RKO (cell line): ENCODE data around the gene LHCGR.
"Not testable (repeated sequence)": the region's sequence is repeated elsewhere in the genome, so short reads cannot be mapped to it uniquely, and the experiment has no call there.

Source experiments
- DNase-seq: peaks from one replicate; pipeline ENCODE4 v3.0.0-alpha.2; 2016; ENCODE audit warnings: low spot score

Gene LHCGR

DNA sequence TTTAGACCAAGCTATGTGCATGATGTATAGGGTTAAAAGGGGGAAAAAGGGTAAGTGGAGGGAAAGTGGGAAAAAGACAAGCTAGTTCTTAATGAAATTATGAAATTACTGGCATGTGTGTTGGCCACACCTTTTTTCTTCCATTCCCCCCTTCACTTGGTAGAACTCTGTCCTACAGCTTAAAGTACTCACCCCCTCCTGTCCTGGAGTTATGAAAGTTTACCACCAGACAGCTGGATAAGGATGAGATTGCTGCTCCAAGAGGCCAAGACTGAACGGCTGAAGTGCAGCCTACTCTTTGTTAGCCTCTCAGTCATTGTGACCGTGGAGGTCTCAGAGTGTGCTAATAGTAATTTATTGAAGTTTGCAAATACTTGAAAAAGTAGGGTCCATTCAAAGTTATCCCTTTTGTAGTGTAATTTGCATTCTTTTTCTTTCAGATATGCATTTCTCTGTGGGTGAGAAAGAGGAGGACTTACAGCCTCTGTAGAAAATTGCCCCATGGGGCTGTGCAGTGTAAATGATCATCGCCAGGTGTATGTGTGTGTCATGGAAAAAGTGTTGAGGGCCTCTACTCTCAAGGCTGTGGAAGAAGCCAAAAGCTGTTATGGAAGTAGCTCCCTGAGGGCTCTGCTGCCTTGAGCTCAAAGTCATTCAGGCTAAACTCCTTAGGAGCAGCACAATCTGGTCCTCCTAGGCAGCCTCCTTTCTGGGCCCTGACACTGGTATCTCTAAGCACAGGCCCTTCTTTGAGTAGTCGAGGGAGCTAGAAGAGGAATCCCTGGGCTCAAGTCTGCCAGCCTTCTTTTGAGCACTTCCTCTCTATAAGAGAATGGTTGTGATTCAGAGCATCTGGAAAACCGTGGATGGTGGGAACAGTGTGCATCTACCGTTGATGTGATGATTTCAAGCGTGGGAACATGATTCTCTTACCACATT is 46.2 kb downstream of the LHCGR start:
- no peak for DNase-seq

- no peak for DNase-seq
These were observed 48.1 kb downstream of the LHCGR start for GRCh38 chr2:48707466-48707865.

GRCh38 chr2:48703621-48704020 is 51.9 kb downstream of the LHCGR start:
- not testable (repeated sequence) for DNase-seq

- DNase-seq = no peak
These were observed 56.1 kb downstream of the LHCGR start for GRCh38 chr2:48699348-48699930.

- no peak for DNase-seq
These were observed 58.6 kb downstream of the LHCGR start for GRCh38 chr2:48696881-48697280.

DNA sequence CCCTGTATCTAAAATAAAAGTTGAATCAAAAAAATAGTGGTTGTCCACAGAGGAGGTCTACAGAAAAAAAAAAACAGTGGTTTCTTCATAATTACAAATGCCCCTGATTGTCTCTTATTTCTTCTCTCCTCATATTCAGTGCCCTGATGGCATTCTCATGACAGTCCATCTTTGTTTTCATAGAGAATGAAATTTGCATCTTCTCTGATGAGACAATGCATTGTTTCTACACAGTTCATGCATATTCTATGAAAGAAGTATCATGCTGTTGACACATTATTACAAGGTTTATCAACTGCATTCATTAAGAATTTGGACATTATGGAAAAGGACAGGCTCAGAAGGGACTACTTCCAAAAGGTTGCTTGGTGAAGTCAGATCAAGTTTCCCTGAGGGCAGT is 59.5 kb downstream of the LHCGR start:
- no peak for DNase-seq

DNA sequence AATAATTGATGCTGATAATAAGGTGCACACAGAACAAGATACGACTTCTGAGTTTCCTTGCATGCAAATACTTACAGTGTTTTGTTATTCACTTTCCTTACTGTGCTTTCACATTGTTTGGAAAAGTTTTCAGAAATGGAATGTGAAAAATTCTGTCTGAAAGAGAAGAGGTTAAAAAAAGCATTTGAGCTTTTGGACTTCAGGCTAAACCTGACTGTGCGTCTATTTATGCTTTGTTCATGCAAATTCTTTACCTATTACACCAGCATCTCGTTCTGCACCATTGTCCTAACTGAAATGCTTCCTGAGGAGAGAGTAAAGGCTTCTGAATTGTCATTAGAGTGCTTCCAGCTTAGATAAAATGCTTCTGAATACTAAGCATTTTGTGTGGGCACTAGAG is 61.4 kb downstream of the LHCGR start:
- no peak for DNase-seq

DNA sequence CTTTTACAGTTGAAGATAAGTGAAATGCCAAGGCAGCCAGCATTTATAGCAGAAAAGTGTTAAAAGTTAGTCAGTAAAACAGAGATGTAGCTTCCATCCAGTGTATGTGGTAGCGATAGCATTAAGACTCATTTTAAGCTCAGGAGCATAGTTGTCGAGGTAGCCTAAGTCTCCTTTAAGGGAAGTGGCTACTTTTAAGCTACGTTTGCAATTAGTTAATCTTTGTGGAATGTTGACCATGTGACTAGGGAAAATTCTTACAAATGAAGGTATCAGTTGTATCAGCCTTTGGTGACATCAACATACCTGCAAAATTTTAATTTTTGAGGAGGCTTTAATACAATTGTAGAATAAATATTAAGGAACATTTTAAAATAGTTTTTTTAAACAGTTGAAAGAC is 61.9 kb downstream of the LHCGR start:
- DNase-seq = no peak

DNA sequence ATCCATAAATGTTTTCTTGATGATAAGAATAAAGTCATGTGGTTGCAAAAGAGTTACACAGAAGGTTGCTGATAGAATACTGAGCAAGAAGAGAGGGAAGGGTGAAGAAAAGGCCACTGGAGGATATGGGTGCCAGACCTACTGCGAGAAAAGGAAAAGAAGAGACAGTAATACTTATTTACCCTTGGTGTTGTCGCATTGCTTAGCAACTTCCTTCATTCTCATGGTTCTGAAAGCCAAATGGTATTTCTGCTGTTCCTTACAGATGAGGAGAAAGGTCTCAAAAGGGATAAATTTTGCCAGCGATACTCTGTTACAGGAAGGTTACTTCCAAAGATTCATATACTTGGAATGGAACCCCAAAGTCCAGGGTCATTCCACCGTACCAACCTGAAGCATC is 62.5 kb downstream of the LHCGR start:
- no peak for DNase-seq

- DNase-seq = no peak
These were observed 63.4 kb downstream of the LHCGR start for GRCh38 chr2:48691935-48692691.

GRCh38 chr2:48685126-48685525 is 70.4 kb downstream of the LHCGR start:
- DNase-seq = no peak

DNA sequence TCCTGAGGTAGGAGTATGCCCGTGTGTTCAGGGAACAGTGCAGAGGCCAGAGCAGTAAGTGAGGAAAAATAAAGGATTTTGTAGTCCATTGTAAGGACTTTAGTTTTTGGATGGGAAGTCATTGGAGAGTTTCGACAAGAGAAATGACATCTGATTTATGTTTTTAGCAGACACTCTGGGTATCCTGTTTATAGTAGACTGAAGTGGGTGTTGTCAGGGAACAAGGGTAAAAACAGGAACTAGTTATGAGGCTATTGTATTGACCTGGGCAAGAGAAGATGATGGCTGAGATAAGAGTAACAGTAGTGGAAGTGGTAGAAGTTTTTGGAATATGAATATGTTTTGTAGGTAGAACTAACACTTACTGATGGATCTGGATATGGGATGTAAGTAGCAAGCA is 78.1 kb downstream of the LHCGR start:
- no peak for DNase-seq

DNA sequence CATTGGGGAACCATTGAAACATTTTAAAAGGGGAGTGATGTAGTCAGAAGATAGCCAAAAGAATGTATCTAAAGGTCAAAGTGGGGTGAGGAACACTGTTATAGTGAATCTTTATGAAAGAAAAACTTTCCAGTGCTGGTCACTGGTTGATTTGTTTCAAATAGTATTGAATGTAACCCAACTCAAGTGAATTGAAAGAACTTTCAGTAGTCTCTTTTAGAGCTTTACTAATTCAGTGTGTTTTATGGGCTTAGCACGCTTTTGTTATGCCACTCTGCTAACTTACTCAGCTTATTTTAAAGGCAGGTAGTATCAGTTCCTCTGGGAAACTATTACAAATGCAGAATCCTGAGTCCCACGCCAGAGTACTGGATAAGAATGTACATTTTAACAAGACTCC is 80.6 kb downstream of the LHCGR start:
- DNase-seq = no peak

- no peak for DNase-seq
These were observed 81.9 kb downstream of the LHCGR start for GRCh38 chr2:48673581-48673980.

GRCh38 chr2:48668992-48669391 is 86.5 kb downstream of the LHCGR start:
- DNase-seq = no peak

GRCh38 chr2:48651158-48651790 is 104.2 kb downstream of the LHCGR start:
- DNase-seq = no peak

DNA sequence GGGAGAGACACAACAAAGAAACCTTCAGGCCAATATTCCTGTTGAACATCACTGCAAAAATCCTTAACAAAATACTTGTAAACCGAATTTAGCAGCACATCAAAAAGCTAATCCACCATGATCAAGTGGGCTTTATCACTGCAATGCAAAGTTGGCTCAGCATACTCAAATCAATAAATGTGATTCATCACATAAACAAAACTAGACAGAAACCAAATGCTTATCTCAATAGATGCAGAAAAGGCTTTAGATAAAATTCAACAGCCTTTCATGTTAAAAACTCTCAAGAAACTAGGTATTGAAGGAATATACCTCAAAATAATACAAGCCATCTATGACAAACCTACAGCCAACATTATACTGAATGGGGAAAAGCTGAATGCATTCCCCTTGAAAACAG is 117.3 kb downstream of the LHCGR start:
- no peak for DNase-seq
